Measurements from ENCODE around the gene KLHL25.

Gene KLHL25

DNA sequence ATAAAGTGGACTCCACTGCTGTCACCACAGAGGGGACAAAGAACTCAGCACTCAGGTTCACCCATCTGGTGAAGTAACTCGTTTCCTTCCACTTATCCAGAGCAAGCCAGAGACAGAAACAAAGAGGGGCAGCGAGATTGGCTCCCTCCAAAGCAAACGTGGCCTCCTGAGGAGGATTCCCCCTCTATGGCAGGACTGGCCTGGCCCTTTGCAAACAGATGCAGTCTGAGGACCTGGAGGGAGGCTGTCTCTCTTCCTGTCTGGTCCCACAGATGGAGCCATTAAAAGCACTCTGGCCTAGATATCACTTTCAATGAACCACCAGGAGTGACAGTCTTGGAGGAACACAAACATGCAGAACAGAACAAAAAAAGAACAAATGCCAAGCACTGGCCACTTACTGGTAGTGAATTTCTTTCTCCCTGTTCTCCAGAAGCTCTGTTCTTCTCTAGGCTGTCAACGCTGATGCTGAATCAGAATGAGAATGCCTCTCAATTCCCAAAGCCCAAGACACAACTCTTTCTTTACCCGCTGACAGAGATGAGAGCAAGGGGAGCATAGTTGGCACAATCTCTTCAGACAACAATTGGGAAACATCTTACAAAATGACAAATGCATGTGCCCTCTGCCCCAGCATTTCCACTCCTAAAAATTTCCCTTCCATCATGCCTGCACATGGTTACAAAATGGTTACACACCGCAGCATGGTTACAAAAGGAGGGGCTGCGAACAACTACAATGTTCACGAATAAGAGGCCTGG is 14.3 kb downstream of the KLHL25 start:
- H3K4me3 ChIP-seq (ENCODE audit: low read depth, low read length): no peak overlapping the region
- TF ChIP-seq, protein P1, sequence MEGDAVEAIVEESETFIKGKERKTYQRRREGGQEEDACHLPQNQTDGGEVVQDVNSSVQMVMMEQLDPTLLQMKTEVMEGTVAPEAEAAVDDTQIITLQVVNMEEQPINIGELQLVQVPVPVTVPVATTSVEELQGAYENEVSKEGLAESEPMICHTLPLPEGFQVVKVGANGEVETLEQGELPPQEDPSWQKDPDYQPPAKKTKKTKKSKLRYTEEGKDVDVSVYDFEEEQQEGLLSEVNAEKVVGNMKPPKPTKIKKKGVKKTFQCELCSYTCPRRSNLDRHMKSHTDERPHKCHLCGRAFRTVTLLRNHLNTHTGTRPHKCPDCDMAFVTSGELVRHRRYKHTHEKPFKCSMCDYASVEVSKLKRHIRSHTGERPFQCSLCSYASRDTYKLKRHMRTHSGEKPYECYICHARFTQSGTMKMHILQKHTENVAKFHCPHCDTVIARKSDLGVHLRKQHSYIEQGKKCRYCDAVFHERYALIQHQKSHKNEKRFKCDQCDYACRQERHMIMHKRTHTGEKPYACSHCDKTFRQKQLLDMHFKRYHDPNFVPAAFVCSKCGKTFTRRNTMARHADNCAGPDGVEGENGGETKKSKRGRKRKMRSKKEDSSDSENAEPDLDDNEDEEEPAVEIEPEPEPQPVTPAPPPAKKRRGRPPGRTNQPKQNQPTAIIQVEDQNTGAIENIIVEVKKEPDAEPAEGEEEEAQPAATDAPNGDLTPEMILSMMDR (IDR thresholded peaks at IDR 0.05; ENCODE audit: insufficient read depth, low read length, missing control alignments): no peak
- ChIA-PET POLR2A (no interaction called here), CTCF (no interaction called here)
- DNase-seq (ENCODE audit: low read depth, low spot score): no peak

DNA sequence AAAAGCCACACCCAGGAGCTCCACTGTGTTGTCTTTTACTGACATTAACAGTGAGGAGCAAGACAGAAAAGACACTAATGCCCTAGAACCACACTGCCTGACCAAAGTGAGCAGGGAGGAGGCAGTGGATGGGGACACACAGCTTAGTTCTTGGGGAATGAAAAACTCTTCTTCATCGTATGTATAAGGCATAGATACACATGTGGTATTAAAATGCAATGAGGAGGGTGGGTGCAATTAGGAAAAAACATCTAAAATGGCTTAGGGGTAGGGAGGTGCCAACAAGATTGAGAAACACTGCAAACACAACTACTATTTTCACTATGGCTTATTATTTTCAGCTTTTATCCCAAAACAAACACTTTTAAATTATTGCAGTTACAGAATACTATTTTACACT is 15.5 kb downstream of the KLHL25 start:
- ChIA-PET CTCF (interaction anchor here (1.1 to 1.4 kb wide), 3 partner anchors 10 to 49 kb away, joined by 3 to 5 read pairs (median 4); no protein-coding TSS in a partner anchor), POLR2A (no interaction called here)
- no peak overlapping the region for H3K4me3 ChIP-seq (ENCODE audit: low read depth, low read length)
- TF ChIP-seq, protein P1 (IDR thresholded peaks at IDR 0.05; ENCODE audit: insufficient read depth, low read length, missing control alignments): no peak
- no peak for DNase-seq (ENCODE audit: low read depth, low spot score)

DNA sequence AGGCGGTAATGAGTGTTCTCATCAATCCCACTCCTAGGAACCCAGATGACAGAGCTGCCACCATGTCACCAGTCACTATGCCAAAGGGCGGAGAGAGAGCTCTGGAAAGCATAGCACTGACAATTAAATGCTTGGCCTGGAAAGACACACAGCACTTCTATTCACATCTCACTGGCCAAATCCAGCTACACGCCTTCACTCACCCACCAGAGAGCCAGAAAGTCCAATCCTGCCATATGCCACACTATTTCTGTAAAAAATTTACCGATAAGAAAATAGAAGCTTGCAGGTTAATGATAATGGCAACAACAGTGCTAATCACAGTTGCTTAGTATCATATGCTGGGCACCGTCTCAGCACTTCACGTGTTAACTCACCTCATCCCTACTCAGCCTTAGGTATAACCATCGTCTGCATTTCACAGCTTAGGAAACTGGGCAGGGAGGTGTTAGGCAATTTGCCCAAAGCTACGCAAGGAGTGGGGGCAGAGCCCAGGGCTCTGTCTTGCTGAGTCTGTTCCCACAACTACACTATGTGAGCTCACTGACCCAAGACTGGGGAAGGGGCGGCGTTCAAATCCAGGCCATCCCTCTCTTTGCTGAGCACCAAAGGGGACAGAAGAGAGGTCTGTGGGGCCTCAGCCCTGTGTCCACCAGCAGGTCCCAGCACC is 16.5 kb downstream of the KLHL25 start:
- DNase-seq (ENCODE audit: low read depth, low spot score): no peak

DNA sequence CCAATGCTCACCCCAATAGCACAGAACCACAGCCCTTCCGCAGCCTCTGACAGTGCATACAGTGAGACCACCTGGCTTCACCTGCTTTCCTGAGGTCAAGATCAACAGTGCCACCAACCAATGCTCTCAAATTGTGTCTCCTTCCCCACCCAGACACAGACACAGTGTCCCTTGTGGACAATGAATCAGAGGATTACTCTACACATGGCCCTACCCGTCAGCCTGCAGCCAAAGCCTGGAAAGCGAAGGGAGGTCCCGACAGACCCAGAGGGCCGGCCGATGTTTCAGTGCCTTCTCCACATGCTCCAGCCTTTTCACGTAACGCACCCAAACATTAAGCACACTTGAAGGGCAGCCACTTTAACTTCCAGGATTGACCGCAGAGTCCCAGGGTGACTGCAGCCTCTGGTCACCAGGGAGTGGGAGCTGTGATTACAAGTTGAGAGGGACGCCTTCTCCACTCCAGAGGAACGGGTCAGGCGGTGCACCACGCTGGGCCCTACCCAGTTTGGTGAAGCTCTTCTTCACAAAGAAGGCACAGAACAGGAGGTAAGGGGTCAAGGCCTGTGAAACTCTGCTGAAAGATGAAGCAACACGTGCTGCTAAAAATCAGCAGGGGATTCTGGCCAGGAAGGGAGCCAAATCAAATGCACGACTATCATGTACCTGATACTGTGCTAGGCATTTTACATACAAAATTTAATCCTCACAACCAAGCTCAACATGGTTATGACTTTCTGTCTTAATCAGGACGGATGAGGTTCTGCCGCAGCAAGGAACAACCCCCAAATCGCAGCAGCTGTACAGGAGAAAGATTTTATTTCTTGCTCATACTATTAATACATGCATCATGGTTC is 17.2 kb downstream of the KLHL25 start:
- ChIA-PET POLR2A (no interaction called here), CTCF (interaction anchor here (1.0 to 1.6 kb wide), 5 partner anchors 8 to 77 kb away, joined by 3 to 5 read pairs (median 3); no protein-coding TSS in a partner anchor)

More for the DNA sequence above, 16.5 kb downstream of the KLHL25 start:
- no peak overlapping the region for H3K4me3 ChIP-seq (ENCODE audit: low read depth, low read length)
- TF ChIP-seq, protein P1 (IDR thresholded peaks at IDR 0.05; ENCODE audit: insufficient read depth, low read length, missing control alignments): no peak
- ChIA-PET CTCF (interaction anchor here (1.1 to 1.6 kb wide), 6 partner anchors 9 to 76 kb away, joined by 3 to 5 read pairs (median 4); no protein-coding TSS in a partner anchor), POLR2A (no interaction called here)

DNA sequence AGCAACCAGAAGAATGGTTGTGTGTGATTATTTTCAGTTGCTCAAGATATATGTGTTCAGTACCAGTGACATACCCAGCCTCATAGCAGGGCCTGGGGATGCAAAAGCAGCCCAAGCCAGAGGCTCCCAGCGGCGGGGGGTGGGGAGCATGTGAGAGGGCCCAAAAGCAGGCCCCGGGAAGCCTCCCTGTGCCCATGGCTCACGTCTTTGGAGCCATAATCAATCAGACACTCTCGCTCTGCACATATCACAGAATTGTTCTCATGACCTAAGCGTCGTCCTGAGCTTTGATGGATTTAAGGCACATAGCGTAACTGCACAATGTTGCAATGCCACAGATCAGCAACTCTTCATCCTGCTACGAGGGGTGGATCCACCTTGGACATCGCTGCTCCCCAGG is 20.8 kb downstream of the KLHL25 start:
- TF ChIP-seq, protein P1 (IDR thresholded peaks at IDR 0.05; ENCODE audit: insufficient read depth, low read length, missing control alignments): no peak
- ChIA-PET CTCF (no interaction called here), POLR2A (interaction anchor here (0.7 kb wide), 1 partner anchor 52 kb away, joined by 3 read pairs; no protein-coding TSS in a partner anchor)
- DNase-seq (ENCODE audit: low read depth, low spot score): no peak
- H3K4me3 ChIP-seq (ENCODE audit: low read depth, low read length): no peak overlapping the region

More for the DNA sequence above, 17.2 kb downstream of the KLHL25 start:
- DNase-seq (ENCODE audit: low read depth, low spot score): no peak
- TF ChIP-seq, protein P1 (IDR thresholded peaks at IDR 0.05; ENCODE audit: insufficient read depth, low read length, missing control alignments): no peak
- H3K4me3 ChIP-seq (ENCODE audit: low read depth, low read length): no peak overlapping the region

Data from AG04449 (cell line).